Epidermal melanocyte (primary cell): ENCODE measurements around the gene FAM163A.

ENCODE experiments used
- DNase-seq: peaks from one replicate; pipeline ENCODE4 v3.0.0; 2011; ENCODE audit warnings: low spot score; ENCODE audit not compliant: insufficient read length

FAM163A gene

DNA sequence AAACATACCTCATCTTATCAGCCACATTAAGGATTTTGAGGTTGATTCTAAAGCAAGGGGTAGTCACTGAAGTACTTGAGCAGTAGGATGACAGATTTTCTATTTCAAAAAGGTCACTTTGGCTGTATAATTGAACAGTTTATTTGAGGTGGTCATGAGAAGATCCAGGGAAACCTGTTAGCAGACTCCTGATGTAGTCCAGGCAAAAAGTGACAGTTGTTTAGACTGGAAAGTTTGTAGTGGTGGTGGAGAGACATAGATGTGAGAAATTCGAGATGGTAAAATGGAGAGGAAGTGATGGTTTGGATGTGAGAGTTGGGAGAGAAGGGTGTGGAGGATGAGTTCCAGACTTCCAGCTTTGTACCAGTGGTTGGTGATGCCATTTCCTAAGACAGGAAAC, 7.5 kb downstream of the FAM163A start:
- no peak for DNase-seq

DNA sequence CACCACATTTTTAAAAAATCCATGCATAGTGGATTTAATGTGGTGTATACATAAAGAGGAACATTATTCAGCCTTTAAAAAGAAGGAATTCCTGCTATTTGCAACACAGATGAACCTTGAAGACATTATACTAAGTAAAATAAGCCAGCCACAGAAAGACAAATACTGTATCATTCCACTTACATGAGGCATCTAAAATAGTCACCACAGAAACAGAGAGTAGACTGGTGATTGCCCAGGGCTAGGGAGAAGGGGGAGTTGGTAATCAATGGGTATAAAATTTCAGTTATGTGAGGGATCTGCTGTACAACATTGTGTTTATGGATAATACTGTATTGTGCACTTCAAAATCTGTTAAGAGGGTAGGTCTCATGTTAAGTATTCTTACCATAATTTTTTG, 10.0 kb downstream of the FAM163A start:
- DNase-seq: no peak

- DNase-seq: no peak
Measured at GRCh38 chr1:179754041-179754624, 11.0 kb downstream of the FAM163A start.

DNA sequence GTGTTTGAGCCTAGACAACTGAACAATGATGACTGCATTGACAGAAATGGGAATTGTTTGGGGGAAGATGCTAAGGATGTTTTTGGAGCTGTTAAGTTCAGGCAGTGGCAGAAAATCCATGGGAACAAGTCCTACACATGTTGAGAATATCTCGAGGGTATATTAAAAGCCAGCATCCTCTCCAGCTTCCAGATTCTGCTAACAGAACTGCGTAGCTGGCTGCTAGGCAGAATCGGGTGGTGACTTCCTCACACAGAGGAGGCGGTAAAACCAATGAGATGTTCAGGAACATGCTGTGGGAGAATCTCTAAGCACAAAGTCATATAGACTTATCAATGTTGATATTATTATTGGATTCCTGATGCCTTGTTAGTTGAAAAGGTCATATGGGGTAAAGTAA, 14.8 kb downstream of the FAM163A start:
- DNase-seq: no peak

DNA sequence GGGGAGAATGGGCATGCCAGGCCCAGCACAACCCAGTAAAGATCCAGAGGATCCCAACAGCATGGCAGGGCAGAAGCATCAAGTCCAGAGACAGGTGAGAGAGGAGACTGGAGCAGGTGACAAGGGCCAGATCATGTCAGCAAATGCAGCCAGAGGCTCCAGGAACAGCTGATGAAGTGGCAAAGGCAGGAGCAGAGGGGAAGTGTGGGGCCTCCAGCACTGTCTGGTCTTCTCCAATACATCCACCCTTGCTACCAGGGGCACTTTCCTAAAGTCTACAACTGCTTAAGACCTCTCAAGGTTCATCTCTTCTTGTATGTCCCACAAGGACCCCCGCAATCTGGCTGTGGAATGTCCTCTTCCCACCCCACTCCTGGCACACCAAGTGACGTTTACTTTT, 17.4 kb downstream of the FAM163A start:
- DNase-seq: no peak

GRCh38 chr1:179761296-179761695, 18.2 kb downstream of the FAM163A start:
- no peak for DNase-seq

DNA sequence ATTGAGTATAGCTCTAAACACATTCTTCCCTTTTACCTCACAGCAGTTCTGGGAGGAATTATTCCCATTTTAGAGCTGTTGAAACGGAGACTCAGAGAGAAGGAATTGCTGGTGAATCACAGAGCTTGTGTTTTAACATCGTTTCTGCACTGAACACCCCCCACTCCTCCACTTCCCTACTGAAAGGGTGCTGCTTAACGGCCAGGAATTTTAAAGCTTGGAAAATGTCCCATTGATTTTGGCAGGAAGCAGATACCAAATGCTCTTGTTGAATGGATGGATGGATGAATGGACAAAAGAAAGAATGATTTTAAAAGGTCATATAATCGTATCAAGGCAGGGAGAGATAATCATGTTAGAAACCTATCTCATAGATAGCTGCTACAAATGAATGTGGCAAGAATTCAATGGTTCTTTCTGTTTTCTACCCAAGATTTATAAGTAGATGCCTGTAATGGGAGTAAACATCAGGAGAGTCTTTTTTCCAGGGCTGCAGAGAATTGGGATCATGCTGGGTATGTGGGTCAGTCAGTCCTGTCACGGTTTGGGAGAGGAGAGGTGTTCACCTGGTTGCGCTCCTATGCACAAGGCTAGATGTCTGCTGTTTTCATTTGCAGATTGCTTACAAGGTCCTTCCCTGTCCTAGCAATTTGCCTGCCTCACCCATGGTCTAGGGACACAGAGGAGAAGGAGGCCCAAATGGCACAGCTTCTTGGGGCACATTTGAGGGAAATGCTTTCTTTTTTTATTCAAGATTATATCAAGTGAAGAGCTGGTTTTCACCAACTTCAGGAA, 19.0 kb downstream of the FAM163A start:
- no peak for DNase-seq

GRCh38 chr1:179767177-179767581, 24.1 kb downstream of the FAM163A start:
- no peak for DNase-seq

DNA sequence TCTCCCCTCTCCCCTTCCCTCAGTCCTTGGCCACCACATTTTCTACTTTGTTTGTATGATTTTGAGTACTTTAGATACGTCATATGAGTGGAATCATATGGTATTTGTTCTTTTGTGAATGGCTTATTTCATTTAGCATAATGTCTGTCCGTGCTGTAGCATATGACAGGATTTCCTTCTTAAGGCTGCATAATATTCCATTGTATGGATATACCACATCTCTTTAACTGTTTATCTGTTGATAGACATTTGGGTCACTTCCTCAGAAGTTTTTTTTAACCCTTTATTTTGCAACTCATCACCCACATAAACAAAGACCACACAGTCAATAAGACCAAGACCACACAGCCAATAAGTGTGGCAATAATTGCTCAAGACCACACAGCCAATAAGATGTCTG, 24.9 kb downstream of the FAM163A start:
- no peak for DNase-seq

GRCh38 chr1:179770887-179771502, 27.9 kb downstream of the FAM163A start:
- DNase-seq: no peak

- DNase-seq: no peak
Measured at GRCh38 chr1:179773264-179773663, 30.2 kb downstream of the FAM163A start.

- no peak for DNase-seq
Measured at GRCh38 chr1:179774000-179774399, 30.9 kb downstream of the FAM163A start.

- no peak for DNase-seq
Measured at GRCh38 chr1:179774566-179774965, 31.5 kb downstream of the FAM163A start.

GRCh38 chr1:179775009-179775408, 31.9 kb downstream of the FAM163A start:
- DNase-seq: no peak

- no peak for DNase-seq
Measured at GRCh38 chr1:179776831-179777230, 33.7 kb downstream of the FAM163A start.

GRCh38 chr1:179777731-179778130, 34.6 kb downstream of the FAM163A start:
- DNase-seq: no peak

- DNase-seq: no peak
Measured at GRCh38 chr1:179779645-179780272, 36.7 kb downstream of the FAM163A start.

GRCh38 chr1:179781962-179782361, 38.9 kb downstream of the FAM163A start:
- DNase-seq: no peak

DNA sequence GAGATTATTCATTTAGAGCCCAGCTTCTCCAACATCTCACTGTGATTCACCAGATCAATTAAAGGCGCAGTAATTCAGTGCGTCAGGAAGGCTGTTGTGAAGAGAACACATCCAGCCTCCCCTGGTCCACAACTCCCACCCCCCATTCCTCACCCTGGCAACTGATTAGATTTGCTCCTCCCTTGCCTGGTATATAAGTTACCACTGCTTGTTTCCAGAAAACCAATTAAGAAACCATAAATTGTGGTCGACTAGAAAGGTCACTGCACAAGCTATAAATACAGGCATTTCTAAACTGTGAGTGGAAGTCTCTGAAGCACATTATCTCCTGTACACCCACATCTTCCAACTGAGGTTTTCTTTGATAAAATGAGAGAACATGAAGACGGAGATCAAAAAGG, 41.9 kb downstream of the FAM163A start:
- DNase-seq: no peak

- no peak for DNase-seq
Measured at GRCh38 chr1:179785728-179786127, 42.6 kb downstream of the FAM163A start.

- no peak for DNase-seq
Measured at GRCh38 chr1:179786815-179787685, 44.0 kb downstream of the FAM163A start.
